OCI-M1 (cell line): Measurements from ENCODE around the gene KRTAP5-2.

Source experiments
- DNase-seq: peaks from one replicate; lab custom pipeline; 2025; lab: John Stamatoyannopoulos, UW

KRTAP5-2 gene

DNA sequence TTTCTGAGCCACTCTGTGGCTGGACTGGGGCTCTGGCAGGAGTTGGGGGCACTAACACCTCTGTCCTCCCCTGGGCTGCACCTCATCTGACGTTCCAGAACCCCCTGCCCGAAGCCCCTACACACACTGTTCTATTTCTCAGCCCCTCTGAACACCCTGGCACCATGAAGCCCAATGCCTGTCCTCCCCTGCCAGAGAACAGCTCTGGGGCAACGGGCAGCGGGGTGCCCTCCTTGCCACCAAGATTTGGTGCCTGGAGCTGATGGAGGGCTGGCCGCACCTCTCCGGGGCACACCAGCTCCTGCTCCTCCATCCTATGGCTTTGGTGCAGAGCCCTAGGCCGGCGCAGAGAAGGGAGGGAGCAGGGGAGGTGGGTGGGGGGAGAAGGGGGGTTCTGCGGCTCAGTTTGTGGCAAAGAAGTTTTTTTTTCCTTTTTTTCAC, 42.4 kb downstream of the KRTAP5-2 start:
- DNase-seq: no peak

DNA sequence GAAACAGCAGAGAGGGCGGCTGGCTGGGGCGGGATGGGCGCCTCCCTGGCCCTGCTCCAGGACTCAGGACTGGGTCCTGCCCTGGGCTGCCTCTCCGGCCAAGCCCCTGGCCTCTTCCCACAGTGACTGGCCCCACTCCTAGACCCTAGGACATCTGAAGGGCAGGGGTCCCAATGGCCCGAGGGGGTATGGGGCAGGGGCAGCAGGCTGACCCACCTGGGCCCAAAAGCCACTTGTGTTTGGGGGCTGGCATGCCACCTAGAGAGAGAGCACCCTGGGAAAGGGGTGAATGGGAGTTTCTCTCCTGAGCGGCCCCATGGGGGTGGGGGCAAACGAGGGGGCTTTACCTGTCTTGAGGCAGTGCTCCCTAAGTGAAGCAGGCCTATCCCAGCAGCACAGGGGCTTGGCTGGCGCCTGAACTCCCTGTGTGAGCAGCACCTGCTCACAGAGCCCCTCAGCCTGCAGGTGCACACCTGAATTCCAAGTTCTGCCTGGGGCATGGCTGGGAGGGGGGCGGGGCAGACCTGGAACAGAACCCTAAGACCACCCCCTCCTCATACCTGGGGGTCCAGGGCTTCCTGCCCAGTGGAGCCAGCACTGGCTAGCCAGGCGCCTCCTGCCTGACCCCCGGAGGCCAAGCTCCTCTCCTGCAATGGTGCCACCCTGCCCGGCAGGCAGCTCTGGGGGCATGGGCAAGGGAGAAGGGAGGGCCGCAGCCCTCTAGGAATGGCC, 42.9 kb downstream of the KRTAP5-2 start:
- DNase-seq: no peak

- no peak for DNase-seq
Measured at GRCh38 chr11:1553808-1554594, 44.1 kb downstream of the KRTAP5-2 start.

DNA sequence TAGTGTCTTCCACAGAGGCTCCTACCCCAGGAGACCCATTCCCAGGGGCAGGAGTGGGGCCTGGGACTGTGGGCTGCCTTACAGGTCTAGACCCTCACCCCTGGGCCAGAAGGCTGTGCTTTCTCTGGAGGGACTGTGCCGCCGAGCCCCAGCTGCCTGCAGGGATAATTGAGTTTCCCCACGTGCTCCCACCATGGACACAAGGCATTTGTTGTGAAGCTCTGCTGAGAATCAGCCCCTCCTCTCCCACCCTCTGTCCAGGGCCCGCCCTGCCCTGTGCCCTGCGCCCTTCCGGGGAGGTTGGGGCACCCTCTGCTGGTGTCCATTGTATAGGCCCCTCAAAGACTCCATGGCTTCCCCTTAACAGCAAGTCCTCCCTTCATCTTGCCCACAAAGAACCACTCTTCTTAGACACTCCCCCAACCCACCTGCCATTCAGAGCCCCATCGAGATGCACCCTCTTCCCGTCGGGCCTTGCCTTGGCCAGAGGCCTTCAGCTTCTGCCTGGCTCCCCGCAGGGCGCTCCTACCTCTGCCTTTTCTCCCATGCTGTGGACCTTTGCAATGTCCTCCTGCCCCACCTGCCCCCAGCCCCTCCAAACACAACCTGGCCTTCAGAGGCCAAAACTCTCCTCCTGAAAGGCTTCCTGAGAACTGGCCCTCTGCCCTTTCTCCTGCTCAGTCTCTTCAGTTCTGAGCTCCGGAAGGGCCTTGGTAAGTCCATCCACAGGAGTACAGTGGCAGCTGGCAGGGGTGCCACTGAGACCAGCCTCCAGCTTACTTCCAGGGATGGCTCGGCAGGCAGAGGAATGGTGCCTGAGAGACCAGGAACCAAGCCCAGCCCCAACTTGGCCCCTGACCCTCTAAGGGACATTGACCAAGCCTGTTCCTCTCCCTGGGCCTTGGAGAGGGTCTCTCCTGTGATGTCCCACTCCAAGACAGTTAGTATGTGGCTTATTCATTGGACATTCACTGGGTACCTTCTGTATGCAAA, 48.5 kb downstream of the KRTAP5-2 start:
- no peak for DNase-seq

DNA sequence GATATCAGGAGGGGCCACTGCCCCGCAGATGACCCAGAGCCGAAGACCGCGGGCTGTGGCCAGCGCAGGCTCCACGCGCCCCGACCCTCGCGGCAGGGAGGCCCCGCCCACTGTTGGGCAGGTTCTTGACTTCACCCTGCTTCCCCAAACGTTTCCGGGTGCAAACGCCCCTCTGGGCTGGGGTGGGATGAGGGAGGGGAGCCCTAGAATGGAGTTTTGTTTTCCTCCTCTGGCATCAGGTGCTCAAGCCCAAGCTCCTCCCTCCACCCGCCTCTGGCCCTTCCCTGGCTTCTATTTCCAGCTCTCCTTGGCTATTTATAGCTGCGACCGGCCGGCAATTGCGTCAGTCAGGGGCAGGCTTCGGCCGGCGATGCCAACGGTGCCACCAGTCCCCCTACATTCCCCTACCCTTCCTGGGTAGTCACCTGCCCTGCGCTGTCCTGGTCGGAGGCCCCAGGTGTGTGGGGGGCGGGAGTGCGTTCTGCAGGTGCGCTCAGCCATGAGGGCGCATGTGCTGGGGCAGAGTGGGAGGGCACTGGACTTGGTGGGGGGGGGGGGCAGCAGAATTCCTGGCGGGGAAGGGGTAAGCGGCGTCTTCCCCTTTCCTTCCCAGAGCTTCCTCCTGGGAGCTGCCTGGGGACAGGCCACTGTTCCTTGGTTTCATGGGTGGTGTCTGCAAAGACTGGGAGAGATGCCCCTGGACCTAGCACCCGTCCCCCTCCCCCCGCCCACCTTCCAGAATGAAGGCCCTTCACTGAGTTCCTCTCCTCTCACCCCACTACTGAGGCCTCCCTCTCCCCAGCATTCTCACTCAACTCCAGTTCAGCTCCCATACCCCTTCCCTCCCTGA, 49.6 kb downstream of the KRTAP5-2 start:
- DNase-seq: no peak

- DNase-seq: no peak
Measured at GRCh38 chr11:1547467-1548098, 50.5 kb downstream of the KRTAP5-2 start.
